AG04450 (cell line): ENCODE measurements around the gene NEGR1. TPM values are rescaled to one million over a fixed set of nuclear protein-coding genes. Genes with fewer than 3 reads are reported as not detected.

ENCODE experiments used
- CTCF ChIA-PET: fragments of 300-600, 350-600 bp; formaldehyde crosslinking; extraction: SDS; loops from one replicate; lab custom pipeline; 2022; ENCODE audit warnings: antibody characterized with exemption, inconsistent platforms; lab: Charles Lee
- POLR2A ChIA-PET: fragments of 350-600 bp; formaldehyde crosslinking; extraction: SDS; loops from one replicate; lab custom pipeline; 2021; ENCODE audit warnings: antibody characterized with exemption, inconsistent platforms; lab: Yijun Ruan, JAX
- DNase-seq: peaks from one replicate; pipeline ENCODE4 v3.0.0-alpha.2; 2011; ENCODE audit warnings: low read depth, low spot score
- H3K27ac ChIP-seq: one replicate; pipeline ENCODE4 v1.5.1; 2012; ENCODE audit warnings: low read depth, low read length, control low read depth
- H3K27me3 ChIP-seq: one replicate; pipeline ENCODE4 v1.6.0; 2012; ENCODE audit warnings: low read length; ENCODE audit not compliant: control insufficient read depth, insufficient read depth
- H3K4me3 ChIP-seq: 2 replicates; pipeline ENCODE4 v1.5.1; 2011; ENCODE audit warnings: mild to moderate bottlenecking, low read depth, low read length, control low read depth
- H3K9me3 ChIP-seq: 2 replicates; pipeline ENCODE4 v1.5.1; 2012; ENCODE audit warnings: low read length; ENCODE audit not compliant: control insufficient read depth, insufficient read depth
- CTCF ChIP-seq: IDR thresholded peaks from 2 replicates; pipeline ENCODE4 v1.5.1; 2011; ENCODE audit warnings: low read depth, low read length, control low read depth, inconsistent platforms
- polyA plus RNA-seq: library from polyadenylated mRNA; depleted of rRNA; stranded (reverse); fragments of >200 nt; gene quantifications from 2 replicates; pipeline ENCODE4 v1.2.3, GENCODE V29; 2011

Gene NEGR1
- polyA plus RNA-seq, 1 experiment, result 11.3 TPM

GRCh38 chr1:71610476-71610875, 671.9 kb downstream of the NEGR1 start:
- Histone ChIP-seq H3K27me3 (no peaks in the 10 kb centered on the region), H3K9me3 (no peaks in the 10 kb centered on the region; the same call in 1 of the 2 replicates), H3K27ac (no peak overlapping the region), H3K4me3 (no peak overlapping the region)
- no peak for DNase-seq
- ChIA-PET CTCF (no interaction called here), POLR2A (no interaction called here)
- no peak for TF ChIP-seq CTCF

- Histone ChIP-seq H3K9me3 (no peaks in the 10 kb centered on the region), H3K27me3 (no peaks in the 10 kb centered on the region), H3K4me3 (no peak overlapping the region), H3K27ac (no peak overlapping the region)
- no peak for DNase-seq
- no peak for TF ChIP-seq CTCF
- ChIA-PET CTCF (no interaction called here), POLR2A (no interaction called here)
Observed at GRCh38 chr1:71603044-71603776, 679.1 kb downstream of the NEGR1 start.

- H3K4me3 ChIP-seq, result no peak overlapping the region
- POLR2A ChIA-PET, result no interaction called here
- H3K27me3 ChIP-seq, result no peaks in the 10 kb centered on the region
- H3K27ac ChIP-seq, result no peak overlapping the region
- CTCF ChIA-PET, result interaction anchor here (0.6 kb wide), 1 partner anchor 8 kb away, joined by 5 read pairs; no protein-coding TSS in a partner anchor
- H3K9me3 ChIP-seq, result no peaks in the 10 kb centered on the region
- no peak for DNase-seq
- TF ChIP-seq CTCF, result no peak
Observed at GRCh38 chr1:71600023-71600422, 682.3 kb downstream of the NEGR1 start.

GRCh38 chr1:71599306-71599705, 683.0 kb downstream of the NEGR1 start:
- TF ChIP-seq CTCF, result no peak
- DNase-seq, result no peak
- ChIA-PET POLR2A (no interaction called here), CTCF (no interaction called here)
- Histone ChIP-seq H3K4me3 (no peak overlapping the region), H3K27me3 (no peaks in the 10 kb centered on the region), H3K9me3 (no peaks in the 10 kb centered on the region), H3K27ac (no peak overlapping the region)

GRCh38 chr1:71593523-71593922, 688.8 kb downstream of the NEGR1 start:
- POLR2A ChIA-PET, result no interaction called here
- DNase-seq, result no peak
- Histone ChIP-seq H3K27ac (no peak overlapping the region), H3K4me3 (no peak overlapping the region), H3K9me3 (no peaks in the 10 kb centered on the region), H3K27me3 (no peaks in the 10 kb centered on the region)
- CTCF ChIA-PET, result no interaction called here
- peak; percentile 42 for TF ChIP-seq CTCF
